GM12875 (cell line): ENCODE data around the gene PRKAG2.
"Not testable (repeated sequence)": the region's sequence is repeated elsewhere in the genome, so short reads cannot be mapped to it uniquely, and the experiment has no call there.

ENCODE experiments used
- H3K4me3 ChIP-seq: one replicate; pipeline ENCODE4 v1.5.1; 2011; ENCODE audit warnings: low read depth, low read length, control low read depth
- CTCF ChIP-seq: IDR thresholded peaks from 2 replicates; pipeline ENCODE4 v1.5.1; 2011; ENCODE audit warnings: low read depth, mild to moderate bottlenecking, control low read depth, inconsistent platforms, low read length, moderate library complexity, borderline replicate concordance; ENCODE audit not compliant: insufficient read depth

Gene PRKAG2

DNA sequence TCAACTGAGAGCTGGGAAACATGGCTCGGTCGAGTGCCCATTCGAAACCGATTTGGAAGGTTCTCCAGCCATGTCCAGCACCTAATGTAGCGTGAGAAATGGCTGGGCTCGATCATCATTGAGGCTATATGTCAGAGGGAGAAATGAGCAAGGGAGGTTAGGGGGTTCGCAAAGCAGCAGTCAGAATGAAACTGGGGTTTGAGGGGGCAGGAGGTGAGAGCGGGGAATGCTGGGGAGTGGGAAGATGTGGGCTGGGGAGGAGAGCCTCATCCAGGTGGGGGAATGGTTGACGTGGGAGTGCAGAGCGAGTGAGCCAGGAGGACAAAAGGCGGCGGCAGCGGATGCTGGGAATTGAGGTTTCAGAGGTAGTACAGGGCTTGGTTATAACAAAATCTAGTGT lies 44.5 kb upstream of the PRKAG2 start:
- H3K4me3 ChIP-seq: no peak overlapping the region
- no peak for TF ChIP-seq CTCF

DNA sequence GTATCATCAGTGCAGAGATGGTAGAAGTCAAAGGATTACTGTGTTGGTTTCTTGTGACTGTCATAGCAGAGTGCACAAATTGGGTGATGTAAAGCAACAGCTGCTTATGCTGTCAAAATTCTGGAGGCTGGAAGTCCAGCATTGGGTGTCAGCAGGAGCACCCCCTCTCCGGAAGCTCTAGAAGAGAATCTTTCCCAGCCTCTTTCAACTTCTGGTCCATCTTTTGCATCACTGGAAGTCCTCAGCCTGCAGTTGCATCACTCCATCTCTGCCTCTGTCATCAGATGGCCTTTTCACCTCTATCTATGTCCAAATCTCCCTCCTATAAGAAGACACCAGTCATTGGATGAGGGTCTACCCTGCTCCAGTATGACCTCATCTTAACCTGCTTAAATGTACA lies 43.6 kb upstream of the PRKAG2 start:
- no peak for TF ChIP-seq CTCF

DNA sequence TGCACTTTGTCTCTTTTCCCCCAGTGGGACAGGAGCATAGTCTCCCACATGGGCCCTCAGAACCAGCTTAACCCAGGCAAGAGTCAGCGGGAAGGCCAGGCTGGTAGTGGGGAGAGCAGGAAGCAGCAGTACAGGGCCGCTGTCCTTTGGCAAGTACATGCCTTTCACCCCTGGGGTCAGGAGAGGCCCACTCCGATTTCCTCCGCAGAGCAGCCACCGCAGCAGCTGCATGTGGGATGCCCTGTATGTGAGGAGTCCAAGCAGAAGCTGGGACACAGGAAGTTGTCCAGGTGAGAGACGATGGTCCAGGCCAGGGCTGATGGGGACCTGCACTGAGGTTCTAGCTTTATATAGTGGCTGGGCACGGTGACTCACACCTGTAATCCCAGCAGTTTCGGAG lies 42.7 kb upstream of the PRKAG2 start:
- H3K4me3 ChIP-seq: no peak overlapping the region
- no peak for TF ChIP-seq CTCF

More for the DNA sequence above, 43.6 kb upstream of the PRKAG2 start:
- no peak overlapping the region for H3K4me3 ChIP-seq

DNA sequence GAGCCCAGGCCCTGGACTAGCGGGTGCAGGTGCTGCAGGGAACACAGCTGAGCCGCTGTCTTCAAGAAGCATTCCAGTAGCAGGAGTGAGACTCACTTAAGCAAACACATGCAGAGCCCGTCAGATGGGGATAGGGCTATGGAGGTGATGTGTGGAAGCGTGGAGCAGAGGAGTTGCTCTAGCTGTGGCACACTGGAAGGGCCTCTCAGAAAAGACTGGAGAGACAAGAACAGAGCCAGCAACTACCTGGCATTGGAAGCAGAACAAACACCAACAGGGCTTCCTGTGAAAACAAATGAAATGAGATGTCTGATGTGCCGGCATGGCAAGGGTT lies 41.6 kb upstream of the PRKAG2 start:
- H3K4me3 ChIP-seq: no peak overlapping the region
- no peak for TF ChIP-seq CTCF

DNA sequence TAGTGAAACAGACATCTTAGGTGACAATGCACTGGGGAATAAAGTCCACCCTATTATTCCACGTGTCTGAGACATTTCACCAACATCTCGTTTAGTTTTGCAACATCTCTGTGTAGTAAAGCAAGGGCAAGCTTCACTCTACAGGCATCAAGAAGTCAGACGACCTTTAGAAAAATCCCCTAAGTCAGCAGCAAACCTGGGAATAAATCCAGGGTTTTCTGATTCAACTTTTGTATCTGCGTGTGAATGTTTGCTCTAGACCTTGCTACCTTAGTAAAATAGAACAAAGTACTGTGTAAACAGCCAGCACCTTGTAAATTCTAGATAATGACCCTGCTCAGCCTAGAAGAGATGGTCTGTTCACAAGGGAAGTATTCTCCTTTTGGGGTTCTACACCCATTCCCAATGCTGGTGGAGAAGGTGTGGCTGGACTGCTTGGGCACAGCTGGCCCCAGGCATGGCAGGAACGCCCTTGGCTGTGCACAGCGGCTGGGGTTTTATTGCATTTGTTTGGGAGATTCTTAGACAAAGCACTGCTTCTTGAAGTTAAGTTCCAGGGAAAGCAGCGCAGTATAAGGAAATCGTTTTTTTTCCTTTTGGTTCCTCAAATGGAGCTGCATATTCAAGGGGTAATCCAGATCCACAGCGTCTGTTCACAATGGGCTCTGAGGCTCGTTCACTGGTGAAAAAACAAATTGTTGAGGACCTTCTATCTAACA lies 41.0 kb upstream of the PRKAG2 start:
- no peak for TF ChIP-seq CTCF
- no peak overlapping the region for H3K4me3 ChIP-seq

GRCh38 chr7:151914051-151914450 lies 37.1 kb upstream of the PRKAG2 start:
- H3K4me3 ChIP-seq: no peak overlapping the region
- no peak for TF ChIP-seq CTCF

DNA sequence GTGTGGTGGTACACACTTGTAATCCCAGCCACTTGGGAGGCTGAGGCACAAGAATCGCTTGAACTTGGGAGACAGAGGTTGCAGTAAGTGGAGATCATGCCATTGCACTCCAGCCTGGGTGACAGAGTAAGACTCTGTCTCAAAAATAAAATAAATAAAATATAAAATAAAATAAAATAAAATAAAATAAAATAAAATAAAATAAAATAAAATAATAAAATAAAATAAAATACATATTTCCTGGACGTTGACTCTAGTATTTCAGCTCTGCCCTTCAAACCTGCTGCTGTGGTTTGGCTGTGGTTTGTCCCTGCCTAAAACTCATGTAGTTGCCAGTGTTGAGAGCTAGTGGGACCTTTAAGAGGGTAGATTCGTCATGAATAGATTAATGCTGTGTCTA lies 33.7 kb upstream of the PRKAG2 start:
- not testable (repeated sequence) for H3K4me3 ChIP-seq

DNA sequence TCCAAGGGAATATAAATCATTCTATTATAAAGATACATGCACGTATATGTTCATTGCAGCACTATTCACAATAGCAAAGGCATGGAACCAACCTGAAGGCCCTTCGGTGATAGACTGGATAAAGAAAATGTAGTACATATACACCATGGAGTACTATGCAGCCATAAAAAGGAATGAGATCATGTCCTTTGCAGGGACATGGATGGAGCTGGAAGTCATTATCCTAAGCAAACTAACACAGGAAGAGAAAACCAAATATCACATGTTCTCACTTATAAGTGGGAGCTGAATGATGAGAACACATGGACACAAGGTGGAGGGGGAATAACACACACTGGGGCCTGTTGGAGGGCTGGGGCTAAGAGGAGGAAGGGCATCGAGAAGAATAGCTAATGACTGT lies 30.2 kb upstream of the PRKAG2 start:
- H3K4me3 ChIP-seq: not testable (repeated sequence)
